NCI-H146 treated with DMSO at 0.1 percent for 48 hours (cell line): ENCODE measurements around the gene RNF225.
A peak's percentile ranks its signal among the peaks of the same experiment; 100 is the strongest.
"Not testable (repeated sequence)": the region's sequence is repeated elsewhere in the genome, so short reads cannot be mapped to it uniquely, and the experiment has no call there.

Source experiments
- DNase-seq: peaks from one replicate; lab custom pipeline; 2025; ENCODE audit not compliant: unreplicated experiment; lab: John Stamatoyannopoulos, UW

The RNF225 gene

DNA sequence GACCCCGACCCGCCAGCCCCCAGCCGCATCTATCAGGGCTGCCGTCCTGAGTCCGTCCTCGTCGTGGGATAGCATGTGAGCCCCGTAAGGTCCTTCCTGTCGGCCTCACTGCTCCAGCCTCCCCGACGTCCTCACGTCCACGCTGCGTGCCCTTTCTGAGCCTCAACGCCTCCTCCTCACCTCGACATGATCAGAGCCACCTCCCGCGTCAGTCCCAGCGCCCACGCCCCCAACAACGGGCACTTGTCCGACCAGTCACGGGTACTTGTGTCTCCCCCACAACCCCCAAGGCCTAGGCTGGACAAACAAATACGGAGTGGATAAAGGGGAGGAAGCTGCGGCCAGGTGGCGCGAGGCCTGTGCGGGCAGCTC, 33.6 kb upstream of the RNF225 start:
- DNase-seq, result peak; percentile 70

DNA sequence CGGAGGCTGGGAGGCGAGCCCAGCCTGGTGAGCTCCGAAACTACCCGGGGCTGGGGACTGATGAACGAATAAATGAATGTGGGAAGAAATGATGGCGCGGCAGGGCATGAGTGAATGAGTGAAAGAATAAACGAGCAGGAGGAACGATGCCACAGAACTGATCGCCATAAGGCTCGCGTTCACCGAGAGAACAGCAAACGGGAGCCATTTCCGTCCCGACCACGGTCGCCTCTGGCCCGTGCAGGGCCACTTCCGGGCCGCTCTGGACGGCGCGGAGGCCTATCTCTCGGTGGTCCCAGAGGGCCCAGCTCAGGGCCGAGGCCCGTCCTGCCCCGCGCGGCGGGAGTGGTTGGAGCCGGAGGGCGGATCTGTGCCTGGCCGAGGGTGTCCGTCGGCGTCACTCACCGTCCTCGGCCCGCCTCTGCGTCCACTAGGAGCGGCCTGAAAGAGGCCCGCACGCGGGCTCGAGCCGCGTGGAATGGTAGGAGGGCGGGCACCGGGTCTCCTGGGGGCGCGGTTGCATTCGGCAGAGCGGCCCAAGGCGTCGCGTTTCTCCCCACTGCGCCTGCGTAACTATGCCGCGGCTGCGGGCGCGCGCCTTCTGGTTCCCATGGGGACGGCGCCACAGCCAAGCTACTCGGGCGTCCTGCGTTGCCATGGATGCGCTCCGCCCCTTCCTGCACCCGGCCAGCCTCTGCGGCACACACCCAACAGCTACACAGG, 33.0 kb upstream of the RNF225 start, which contains the start of gene ZNF497:
Gene ZNF497 (minus strand): TSS at position 480 of the 723 bp plus-strand sequence. CDS start 5,116 bp downstream, outside the sequence.
- DNase-seq, result peak; percentile 94

DNA sequence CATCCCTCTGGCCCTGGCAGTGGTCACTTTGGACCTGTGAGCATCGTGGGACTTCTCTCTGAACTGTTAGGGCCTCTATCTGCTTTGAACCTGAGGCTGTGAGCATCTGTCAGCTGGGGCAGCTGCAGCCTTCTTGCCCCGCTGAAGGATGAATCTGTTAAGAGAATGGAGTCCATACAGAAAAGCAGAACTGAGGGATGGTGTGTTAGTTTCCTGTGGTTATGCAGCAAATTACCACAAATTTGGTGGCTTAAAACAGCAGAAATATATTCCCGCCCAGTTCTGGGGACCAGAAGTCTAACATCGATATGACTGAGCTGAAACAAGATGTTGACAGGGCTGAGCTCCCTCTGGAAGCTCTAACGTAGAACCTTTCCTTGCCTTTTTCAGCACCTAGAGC, 31.3 kb upstream of the RNF225 start:
- DNase-seq, result no peak

DNA sequence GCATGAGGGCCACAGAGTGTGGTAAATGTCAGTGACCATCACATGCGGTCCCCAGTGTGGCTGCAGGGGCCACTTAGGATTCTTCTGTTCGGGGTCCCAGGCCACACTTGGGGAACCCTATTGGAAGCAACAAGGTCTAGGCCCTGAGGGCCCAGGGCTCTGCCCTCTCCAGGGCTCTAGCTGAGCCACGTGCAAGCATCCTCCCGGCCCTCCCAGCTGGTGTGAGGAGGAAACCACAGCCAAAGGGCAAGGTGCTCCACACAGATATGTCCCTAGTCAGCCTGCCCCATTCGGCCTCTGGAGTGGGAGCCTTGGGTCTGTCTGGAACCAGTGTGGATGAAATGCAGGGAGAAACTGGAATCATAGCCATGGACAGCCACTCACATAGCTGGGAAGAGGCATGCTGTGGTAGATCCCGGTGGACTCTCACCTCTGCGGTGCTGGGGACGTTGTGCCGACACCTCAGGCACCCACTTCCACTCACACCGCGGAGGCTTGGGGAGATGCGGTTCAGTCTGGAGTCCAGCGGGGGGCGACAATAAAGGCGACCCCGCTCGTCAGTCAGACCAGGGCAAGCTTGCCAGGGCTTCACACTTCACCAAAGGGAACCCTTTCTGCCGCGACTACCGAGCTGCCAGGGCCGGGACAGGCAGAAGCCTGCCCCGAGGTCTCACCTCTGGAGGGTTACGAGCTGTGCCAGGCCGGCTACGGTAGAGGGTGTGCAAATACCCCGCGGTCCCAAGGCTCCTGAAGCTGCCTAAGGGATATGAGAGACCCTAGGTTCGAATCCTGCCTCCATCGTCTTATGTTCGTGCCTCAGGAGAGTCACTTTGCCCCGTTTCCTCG, 28.6 kb upstream of the RNF225 start:
- no peak for DNase-seq

DNA sequence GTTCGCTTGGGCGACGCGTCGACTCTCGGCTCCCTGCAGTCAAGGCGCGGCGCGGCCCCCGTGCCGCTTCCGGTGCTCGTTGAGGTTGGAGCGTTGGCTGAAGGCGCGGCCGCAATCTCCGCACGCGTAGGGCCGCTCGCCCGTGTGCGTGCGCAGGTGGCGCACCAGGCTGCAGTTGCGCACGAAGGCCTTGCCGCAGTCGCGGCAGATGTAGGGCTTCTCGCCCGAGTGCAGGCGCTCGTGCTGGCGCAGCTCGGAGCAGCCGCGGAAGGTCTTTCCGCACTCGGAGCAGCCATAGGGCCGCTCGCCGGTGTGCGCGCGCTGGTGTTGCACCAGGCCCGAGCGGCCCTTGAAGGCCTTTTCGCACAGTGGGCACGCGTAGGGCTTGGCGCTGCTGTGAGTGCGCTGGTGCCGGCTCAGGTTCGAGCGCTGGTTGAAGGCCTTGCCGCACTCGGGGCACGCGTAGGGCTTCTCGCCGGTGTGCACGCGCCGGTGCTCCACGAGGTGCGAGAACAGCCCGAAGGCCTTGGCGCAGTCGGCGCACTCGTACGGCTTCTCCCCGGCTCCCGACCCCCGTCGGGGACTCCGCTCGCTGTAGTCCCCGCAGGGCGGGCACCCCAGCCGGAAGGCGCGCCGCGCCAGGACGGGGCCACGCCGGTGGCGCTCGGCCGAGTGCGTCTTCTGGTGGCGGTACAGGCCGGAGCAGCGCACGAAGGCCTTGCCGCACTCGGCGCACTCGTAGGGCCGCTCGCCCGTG, 27.6 kb upstream of the RNF225 start:
- DNase-seq, result no peak

DNA sequence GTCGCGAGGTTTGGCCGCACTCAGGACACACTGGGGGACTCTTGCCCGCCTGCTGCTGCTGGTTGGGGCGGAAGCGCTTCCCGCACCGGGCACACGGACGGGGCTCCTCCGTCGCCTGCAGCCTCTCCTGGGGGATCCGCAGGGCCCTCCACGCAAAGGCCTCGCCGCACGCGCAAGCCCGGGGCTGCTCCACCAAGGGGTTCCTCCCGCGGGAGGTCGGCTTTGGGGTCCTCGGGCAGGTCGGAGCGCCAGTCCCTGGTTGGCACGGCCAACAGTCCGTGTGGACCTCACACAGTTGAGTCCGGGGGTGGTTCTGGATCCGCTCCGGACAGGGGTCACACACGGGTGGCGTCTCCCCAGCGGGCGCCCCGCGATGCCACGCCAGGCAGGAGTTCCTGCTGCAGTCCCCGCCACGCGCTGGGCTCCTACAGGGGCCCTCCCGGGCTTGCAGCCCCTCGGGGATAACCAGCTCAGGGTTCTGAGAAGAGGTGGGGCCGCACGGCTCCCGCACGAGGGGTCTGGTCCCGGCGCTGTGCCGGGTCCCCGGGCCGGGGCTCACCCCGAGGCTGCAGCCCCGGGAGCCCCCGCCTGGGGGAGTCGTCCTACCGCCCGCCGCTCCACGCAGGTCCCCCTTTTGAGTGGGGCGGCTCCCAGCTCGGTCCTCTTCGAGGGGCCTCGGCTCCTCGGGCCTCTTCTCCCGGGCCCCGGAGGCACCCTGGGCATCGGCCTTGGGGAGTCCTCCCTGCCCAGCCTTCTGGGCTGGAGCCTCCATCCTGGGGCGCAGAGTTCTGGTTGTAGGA, 26.7 kb upstream of the RNF225 start:
- DNase-seq, result no peak

DNA sequence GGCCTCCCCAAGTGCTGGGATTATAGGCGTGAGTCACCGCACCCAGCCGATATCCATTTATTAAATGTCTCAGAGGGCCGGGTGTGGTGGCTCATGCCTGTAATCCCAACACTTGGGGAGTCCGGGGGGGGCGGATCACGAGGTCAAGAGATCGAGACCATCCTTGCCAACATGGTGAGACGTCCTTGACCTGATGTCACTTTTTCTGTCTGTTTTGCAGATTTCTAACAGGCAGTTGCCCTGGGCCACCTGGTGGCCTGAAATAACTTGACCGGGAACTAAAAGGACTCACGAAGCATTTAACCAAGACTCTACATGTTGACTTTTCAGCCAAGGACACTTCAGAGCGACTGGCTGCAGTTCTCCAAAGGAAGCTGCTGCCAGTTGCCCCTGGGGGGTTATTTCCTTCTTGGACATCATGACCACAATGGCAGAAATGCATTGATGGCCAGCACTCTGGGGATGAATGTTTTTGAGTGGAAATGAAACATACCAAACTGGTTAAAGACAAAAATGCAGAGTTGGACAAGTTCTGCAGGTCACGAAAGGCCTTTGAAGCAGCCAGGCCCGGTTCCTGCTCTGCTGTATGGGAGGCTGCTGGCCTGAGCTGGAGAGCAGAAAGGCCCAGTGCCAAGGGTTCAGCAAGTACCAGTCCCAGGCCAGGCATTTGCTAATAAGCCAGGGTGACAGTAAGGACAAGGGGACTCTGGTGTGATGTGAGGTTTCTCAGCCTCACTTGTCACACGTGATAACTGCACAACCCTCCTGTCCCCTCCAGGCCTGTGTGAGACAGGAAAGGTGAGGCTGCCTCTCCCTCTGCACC, 22.9 kb upstream of the RNF225 start:
- no peak for DNase-seq

DNA sequence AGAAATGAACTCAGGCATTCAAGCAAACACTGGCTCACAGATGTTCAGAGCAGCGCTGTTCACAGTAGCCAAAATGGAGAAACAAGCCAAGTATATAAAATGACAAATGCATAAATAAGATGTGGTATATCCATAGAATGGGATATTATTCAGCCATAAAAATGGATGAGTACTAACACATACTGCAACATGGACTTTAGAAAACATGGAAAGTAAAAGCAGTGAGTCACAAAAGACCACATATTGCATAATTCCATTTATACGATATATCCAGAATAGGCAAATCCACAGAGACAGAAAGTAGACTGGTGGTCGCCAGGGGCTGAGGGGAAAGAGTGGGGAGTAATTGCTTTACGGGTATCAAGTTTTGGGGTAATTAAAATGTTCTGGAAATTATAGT, 21.3 kb upstream of the RNF225 start:
- DNase-seq, result no peak

DNA sequence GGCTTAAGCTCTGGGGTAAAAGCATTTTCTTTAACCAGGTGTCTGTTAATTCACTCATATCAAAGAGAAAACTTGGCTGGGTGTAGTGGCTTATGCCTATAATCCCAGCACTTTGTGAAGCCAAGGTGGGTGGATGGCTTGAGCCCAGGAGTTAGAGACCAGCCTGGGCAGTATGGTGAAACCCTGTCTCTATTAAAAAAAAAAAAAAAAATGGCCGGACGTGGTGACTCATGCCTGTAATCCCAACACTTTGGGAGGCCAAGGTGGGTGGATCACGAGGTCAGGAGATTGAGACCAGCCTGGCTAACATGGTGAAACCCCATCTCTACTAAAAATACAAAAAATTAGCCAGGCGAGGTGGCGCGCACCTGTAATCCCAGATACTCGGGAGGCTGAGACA, 18.7 kb upstream of the RNF225 start:
- not testable (repeated sequence) for DNase-seq

DNA sequence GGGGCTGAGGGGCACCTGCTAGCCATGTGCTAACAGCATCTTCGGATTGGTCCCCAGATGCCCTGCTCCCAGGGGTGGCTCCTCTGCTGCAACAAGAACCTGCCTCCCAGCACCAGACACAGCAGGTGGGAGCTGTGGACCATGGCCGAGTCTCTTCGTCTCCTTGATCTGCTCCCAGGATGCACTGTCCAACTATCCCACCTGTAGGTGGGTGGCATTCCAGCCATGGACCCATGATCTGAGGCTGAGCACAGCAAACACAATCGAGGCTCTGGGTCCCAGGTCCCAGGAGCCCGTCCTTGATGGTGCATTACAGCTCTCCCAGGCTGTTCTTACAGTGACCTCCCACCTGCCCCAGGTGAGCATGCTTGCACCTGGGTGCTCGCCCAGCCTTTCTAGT, 16.2 kb upstream of the RNF225 start:
- no peak for DNase-seq

DNA sequence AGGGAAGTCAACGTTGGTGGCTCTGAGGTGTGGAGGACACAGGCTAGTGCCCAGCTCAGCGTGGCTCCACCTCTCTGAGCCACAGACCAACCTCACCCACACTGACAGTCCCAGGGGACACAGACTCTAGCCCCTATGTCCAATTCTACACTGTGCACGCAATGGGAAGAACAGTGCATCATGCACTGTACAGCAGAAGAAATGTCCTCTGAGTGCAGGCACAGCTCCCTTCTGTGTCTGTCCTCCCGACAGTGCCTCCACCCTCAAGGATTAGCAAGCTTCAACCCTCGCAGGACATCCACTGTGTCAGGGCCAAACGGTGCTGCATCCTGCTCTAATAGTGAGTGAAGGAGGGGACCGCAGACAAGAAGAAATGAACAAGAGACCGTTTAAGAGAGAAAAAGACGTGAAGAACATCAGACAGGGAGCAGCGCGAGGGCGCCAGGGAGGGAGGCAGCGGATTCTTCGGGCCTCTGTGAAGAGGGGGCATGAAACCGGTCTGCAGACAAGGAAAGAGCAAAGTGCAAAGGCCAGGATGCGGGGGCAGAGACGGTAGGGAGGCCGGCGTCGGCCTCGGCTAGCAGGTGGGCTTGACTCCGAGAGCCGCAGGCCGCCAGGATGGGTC, 15.3 kb upstream of the RNF225 start:
- no peak for DNase-seq

DNA sequence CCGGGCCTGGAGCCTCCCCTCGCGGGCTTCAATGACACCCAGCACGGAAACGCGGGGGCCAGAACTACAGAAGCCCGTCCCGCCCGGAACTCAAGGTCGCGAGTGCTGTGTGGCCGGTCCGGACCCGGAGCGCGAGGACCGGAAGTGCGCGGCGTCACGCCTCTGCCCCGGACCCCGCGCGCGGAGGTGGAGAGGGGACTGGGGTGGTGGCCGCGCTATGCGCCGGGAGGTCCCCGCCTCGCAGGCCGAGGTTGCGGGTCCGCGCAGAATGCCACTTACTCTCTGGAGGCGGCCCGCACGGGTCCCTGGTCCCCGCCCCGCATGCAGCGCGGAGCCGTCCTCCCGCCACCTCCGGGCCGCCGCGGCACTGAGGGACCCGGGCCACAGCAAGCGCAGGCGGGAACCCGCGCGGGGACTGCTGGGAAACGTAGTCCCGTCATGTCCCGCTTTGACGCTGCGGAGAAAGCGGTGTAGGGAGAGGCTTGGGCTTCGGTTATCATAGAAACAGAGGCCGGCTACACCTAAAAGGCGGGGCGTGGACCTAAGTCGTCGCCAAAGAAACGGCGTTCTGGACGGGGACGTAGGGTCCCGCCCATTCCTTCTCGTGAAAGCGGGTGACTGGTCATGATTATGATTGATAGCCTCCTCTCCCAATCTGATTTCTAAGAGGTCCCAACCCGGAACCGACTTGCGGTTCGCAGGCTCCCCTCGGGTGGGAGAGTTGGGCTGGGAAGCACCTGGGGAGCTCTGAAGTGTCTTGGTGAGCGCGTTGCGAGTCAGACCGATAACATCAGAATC, 14.6 kb upstream of the RNF225 start, which contains the start of gene ZNF837:
Gene ZNF837 (minus strand): TSS at position 369 of the 798 bp plus-strand sequence. CDS start 11,698 bp downstream, outside the sequence.
- peak; percentile 99 for DNase-seq

DNA sequence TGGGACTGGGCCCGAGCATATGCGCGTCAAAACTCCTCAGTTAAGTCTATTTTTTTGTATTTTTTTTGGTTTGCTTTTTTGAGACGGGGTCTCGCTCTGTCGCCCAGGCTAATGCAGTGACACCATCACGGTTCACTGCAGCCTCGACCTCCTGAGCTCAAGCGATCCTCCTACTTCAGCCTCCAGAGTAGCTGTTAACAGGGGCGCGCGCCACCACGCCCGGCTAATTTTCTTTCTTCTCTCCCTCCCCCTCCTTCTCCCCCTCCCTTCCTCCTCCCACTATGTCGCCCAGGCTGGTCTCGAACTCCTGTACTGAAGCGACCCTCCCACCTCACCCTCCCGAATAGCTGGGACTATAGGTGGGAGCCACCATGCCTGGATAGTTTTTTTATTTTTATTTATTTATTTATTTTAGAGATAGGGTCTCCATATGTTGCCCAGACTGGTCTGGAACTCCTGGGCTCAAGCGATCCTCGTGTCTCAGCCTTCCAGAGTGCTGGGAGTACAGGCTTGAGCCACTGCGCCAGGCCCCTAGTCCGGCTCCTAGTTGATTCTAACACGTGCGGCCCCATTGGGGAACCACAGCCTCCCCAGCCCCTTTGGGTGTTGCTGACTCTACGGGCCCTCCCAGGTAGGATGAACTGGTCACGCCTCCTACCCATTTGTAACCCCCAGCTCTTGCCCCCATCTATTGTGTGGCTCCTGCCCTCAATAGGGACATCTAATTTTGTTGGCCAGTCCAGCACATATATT, 13.8 kb upstream of the RNF225 start:
- DNase-seq, result no peak

DNA sequence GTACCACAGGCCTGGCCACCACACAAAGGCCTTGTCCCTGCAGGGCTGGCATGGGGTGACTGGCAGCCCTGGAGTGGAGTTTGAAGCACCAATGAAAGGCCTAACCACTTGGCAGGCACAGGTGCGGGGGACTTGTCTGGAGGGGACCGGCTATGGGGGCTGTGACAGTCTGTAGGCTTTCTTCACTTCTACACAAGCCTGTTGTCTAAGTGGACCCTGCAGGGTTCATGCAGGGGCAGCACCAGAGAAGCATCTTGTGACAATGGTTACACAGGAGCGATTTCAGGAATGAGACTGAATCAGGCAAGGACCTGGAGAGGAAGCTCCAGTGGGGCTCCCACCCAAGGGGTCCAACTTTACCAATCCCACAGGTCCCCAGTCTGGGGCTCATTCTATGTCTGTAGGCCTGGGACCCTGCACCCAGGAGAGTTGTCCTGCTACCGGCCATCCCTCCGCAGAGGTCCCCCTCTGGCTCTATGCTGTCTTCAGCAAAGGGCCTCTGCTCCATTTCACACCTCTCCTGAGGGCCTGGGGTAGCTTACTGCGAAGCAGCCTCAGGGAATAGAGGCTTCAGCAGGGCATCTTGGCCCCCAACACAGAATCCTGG, 12.4 kb upstream of the RNF225 start:
- no peak for DNase-seq

DNA sequence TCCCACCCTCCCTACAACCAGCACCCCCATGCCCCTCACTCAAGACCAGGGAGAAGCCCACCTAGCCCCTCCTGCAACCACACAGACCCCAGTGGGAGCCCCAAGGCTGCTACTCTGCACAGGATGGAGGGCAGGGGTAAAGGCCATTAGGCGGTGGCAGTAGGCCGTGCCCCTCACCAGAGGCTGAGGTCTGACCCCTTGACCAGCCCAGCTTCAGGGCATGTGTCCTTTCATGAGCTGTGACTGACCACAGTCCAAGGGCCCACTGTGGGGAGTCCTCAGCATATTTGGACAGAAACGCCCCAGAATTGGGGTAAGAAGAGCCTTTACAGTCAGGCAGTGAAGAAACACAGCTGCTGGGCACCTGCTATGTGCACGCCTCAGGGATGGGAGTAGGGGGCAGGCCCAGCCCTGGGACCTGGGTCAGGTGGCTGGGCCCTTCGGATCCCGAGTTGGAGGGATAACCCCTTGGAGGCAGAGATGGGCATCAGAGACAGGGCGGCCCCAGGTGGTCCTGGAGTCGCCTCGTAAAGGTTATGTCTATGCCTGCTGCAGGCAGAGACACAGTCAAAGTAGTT, 10.1 kb upstream of the RNF225 start:
- DNase-seq, result no peak

DNA sequence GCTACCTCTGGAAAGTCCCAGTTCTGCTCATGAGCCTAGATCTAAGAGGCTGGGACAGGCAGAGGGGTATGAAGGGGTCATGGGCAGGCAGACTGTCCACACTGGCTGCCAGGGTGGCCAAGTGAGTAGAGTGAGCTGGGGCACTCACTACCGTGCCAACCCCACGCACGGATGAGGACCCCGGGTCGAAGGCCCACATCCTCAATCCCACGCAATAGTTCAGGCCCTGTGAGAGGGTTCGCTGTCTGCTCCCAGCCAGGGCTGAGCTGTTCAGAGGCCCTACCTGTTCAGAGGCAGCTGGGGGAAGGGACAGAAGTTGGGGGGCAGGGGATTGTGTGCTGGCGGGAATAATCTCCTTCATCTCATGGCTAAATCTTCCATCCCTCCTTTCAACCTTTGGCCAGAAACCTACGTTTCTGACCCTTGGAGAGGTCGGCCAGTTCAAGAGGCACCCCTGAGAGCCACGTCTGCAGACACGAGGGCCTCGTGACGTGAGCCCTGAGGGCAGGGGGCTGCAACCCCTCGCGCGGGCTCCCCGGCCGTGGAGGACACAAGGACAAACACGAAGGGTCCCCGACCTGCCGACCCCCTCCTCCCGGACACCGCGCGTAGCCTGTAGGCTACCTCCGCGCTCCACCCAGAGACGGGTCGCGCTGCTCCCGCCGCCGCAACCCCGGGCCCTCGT, 9.4 kb upstream of the RNF225 start:
- DNase-seq, result no peak
